Ectodermal cell (in vitro differentiated cells): ENCODE measurements around the gene RPS2.
A peak's percentile ranks its signal among the peaks of the same experiment; 100 is the strongest.

Experiments used
- H3K27ac ChIP-seq: 2 replicates; pipeline ENCODE4 v1.7.0; 2013; ENCODE audit warnings: mild to moderate bottlenecking, low read depth, low read length; ENCODE audit not compliant: insufficient read depth, poor library complexity, severe bottlenecking
- H3K27me3 ChIP-seq: 2 replicates; pipeline ENCODE4 v1.7.0; 2013; ENCODE audit warnings: mild to moderate bottlenecking, low read length; ENCODE audit not compliant: insufficient read depth, control insufficient read depth, poor library complexity, severe bottlenecking
- H3K36me3 ChIP-seq: one replicate; pipeline ENCODE4 v1.7.0; 2013; ENCODE audit warnings: low read length; ENCODE audit not compliant: control insufficient read depth, insufficient read depth
- H3K4me1 ChIP-seq: one replicate; pipeline ENCODE4 v1.7.0; 2013; ENCODE audit warnings: low read length; ENCODE audit not compliant: control insufficient read depth, insufficient read depth
- H3K4me3 ChIP-seq: 2 replicates; pipeline ENCODE4 v1.7.0; 2013; ENCODE audit warnings: low read depth, low read length, control low read depth; ENCODE audit not compliant: insufficient read depth
- H3K9me3 ChIP-seq: 2 replicates; pipeline ENCODE4 v1.7.0; 2013; ENCODE audit warnings: mild to moderate bottlenecking, low read length, moderate library complexity; ENCODE audit not compliant: control insufficient read depth
- WGBS, 2 experiments: methylation state at CpG; one replicate each; pipeline ENCODE4 v1.1.7; 2013; ENCODE audit warnings: missing lambda C conversion rate in 2 of 2; 5-methylcytosine and 5-hydroxymethylcytosine counted together

RPS2 gene

DNA sequence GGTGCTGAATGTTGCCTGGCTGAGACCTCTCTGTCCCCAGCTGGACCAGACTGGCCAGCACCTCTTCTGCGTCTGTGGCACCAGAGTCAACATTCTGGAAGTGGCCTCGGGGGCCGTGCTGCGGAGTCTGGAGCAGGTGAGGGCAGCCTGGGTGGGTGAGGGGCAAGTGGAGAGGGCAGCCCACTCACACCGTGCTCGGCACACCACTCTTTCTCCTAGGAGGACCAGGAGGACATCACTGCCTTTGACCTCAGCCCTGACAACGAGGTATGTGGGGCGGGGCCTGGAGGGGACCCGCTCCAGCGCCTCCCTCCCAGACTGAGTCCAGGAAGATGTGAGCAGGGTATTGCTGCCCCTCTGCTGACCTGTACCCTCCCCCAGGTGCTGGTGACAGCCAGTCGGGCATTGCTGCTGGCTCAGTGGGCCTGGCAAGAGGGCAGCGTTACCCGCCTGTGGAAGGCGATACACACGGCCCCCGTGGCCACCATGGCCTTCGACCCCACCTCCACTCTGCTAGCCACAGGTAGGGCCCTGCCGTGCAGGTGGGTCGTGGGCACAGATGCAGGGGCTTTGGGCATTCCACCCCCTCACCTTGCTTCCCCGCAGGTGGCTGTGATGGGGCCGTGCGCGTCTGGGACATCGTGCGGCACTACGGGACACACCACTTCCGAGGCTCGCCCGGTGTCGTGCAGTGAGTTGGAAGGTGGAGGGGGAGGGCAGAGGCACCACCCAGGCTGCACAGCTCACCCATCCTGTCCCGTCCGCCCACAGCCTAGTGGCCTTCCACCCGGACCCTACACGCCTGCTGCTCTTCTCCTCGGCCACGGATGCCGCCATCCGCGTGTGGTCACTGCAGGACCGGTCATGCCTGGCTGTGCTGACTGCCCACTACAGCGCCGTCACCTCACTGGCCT lies 9.8 kb upstream of the RPS2 start:
- 95 to 96% methylated on average over 42 of the region's 42 CpGs for WGBS, 2 experiments

DNA sequence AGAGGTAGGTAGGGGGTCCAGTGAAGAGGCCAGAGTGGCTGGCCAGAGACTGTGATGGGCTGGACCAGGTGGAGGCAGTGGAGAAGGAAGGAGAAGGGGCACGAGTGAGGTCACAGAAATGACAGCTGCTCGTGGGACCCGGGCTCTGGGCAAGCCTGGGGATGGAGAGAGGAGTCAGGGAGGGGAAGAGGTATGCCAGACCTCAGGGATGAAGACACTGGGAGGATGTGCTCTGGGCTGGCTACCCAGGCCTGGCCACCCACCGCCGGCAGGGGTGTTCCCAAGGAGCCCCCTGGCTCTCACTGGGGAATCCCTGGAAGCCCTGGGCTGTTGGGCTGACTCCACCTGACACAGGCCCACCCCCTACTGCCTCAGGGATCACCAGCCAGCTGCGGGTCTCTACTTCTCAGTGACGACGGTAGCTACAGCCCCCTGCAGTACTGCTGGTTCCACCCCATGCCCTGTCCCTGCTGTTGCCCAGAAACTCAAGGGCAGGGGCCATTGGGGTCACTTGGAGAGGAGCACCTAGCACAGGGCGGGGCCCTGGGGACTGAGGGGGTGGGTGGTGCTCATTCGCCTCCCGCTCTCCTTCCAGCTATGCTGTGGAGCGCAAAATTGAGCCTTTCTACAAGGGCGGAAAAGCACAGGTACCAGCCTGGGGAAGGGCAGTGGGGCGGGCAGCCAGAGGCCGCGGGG lies 9.0 kb upstream of the RPS2 start:
- H3K27me3 ChIP-seq: peaks cover 4% of the 10 kb centered on the region
- H3K4me1 ChIP-seq: peaks cover 6% of the 10 kb centered on the region
- H3K36me3 ChIP-seq: peaks cover 23% of the 10 kb centered on the region
- H3K4me3 ChIP-seq: no peak overlapping the region
- H3K9me3 ChIP-seq: no peaks in the 10 kb centered on the region
- WGBS, 2 experiments: 94 to 95% methylated on average over 16 of the region's 16 CpGs
- H3K27ac ChIP-seq: no peak overlapping the region

More for the DNA sequence above, 9.8 kb upstream of the RPS2 start:
- Histone ChIP-seq H3K4me3 (no peak overlapping the region), H3K4me1 (peaks cover 7% of the 10 kb centered on the region), H3K27ac (no peak overlapping the region), H3K36me3 (peaks cover 25% of the 10 kb centered on the region), H3K27me3 (peaks cover 12% of the 10 kb centered on the region), H3K9me3 (no peaks in the 10 kb centered on the region)

DNA sequence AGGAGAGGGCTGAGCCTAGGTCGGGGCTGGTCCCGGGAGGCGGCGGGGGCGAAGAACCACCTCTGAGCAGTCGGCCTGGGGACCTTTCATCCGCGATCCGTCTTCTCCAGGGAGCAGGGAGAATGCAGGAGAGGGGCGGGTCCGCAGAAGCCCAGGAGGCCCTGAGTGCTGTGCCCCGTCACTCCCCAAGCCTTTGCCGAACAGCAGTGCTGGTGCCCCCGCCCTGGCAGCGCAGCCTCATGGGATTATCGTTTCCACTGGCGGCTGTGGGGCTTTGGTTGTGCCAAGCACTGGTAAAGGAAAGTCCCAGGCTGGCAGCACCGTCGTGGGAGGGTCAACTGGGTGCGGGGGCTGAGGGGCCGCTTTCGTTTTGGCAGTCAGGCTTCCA lies 7.9 kb upstream of the RPS2 start:
- Histone ChIP-seq H3K36me3 (peaks cover 12% of the 10 kb centered on the region), H3K9me3 (no peaks in the 10 kb centered on the region), H3K4me3 (peak overlapping the region; percentile 85), H3K27ac (no peak overlapping the region), H3K4me1 (peaks cover 6% of the 10 kb centered on the region), H3K27me3 (no peaks in the 10 kb centered on the region)
- WGBS, 2 experiments: 8% methylated on average over 22 of the region's 22 CpGs

DNA sequence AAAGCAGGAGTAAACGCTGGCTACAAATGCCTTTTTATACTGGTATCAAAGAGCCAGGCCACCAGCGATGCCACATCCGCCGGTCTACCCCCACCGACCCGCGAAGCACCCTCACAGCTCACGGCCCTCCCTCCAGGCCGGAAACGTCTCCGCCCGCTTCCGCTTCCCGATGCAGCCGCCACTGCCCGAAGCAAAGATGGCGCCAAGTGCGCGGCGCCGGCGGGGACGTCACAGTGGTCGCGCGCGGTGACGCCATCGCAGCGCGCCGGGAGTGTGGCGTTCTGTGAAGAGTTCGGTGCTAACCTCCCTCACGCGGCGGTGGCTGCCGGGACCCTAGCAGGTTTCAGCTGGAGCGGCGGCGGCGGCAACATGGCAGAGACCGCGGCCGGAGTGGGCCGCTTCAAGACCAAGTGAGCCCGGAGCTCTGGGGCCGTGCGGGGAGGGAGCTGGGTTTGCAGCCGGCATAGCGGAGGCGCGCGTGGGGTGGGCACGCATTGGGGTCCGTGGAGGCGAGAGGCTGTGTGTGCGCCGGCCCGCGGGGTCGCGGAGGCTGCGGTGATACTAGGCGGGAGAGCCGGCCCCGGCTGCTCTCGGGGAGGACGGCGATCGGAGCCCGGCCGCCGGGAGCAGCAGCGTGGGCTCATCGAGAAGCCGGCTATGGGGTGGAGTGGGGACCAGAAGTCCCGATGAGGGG lies 7.3 kb upstream of the RPS2 start, which contains the start of gene TBL3:
TSS of gene TBL3 (plus strand) at position 258 of the 694 bp plus-strand sequence. CDS start at position 370, 112 bp downstream.
- peaks cover 9% of the 10 kb centered on the region for H3K36me3 ChIP-seq
- H3K27me3 ChIP-seq: no peaks in the 10 kb centered on the region
- peak within 1 kb of the TSS; percentile 85 for H3K4me3 ChIP-seq
- no peaks in the 10 kb centered on the region for H3K9me3 ChIP-seq
- WGBS, 2 experiments: 1% methylated on average over 78 of the region's 78 CpGs
- peak within 1 kb of the TSS; percentile 72 for H3K27ac ChIP-seq
- H3K4me1 ChIP-seq: peaks cover 6% of the 10 kb centered on the region

DNA sequence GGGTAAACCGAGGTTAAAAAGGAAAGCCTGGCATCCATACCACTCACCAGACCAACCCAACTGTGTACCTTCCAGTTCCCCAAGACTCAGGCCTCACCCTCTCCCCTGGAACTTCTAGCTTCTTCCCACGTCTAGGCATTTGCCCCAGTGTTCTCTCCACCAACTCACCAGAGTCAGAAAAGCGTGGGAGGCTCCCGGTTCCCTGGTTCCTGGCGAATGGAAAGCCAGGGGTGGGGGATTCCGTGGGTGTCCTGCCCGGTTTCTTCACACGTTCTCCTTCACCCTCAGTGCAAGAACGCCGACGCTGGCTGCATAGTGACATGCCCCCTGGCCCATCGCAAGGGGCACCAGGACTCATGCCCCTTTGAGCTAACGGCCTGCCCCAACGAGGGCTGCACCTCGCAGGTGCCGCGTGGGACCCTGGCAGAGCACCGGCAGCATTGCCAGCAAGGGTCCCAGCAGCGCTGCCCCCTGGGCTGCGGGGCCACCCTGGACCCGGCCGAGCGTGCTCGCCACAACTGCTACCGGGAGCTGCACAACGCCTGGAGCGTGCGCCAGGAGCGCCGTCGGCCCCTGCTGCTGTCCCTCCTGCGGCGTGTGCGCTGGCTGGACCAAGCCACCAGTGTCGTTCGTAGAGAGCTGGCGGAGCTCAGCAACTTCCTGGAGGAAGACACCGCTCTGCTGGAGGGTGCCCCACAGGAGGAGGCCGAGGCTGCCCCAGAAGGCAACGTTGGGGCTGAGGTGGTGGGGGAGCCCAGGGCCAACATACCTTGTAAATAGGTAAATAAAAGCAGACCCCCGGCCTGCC lies 3.7 kb upstream of the RPS2 start:
- H3K4me3 ChIP-seq: no peak overlapping the region
- H3K27ac ChIP-seq: no peak overlapping the region
- no peaks in the 10 kb centered on the region for H3K9me3 ChIP-seq
- no peaks in the 10 kb centered on the region for H3K27me3 ChIP-seq
- 91 to 94% methylated on average over 41 of the region's 41 CpGs for WGBS, 2 experiments
- H3K4me1 ChIP-seq: peaks cover 14% of the 10 kb centered on the region
- no peaks in the 10 kb centered on the region for H3K36me3 ChIP-seq

DNA sequence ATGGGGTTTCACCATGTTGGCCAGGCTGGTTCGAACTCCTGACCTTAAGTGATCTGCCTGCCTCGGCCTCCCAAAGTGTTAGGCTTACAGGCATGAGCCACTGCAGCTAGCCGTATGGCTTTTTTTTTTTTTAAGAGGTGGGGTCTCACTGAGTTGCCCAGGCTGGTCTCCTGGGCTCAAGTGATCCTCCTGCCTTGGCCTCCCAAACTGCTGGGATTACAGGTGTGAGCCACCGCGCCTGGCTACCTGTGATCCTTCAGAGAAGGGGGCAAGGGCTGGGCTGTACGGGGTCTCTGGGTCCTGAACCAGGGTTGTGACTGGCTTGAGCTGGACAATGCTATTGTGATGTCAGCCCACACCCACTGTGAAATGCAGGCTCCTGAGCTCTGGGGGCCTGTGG lies 1.8 kb upstream of the RPS2 start, which contains the start of gene RNF151:
TSS of gene RNF151 (plus strand) at position 397 of the 400 bp plus-strand sequence. CDS start 26 bp downstream, outside the sequence.
- no peak within 1 kb of the TSS for H3K27ac ChIP-seq
- WGBS, 2 experiments: 93 to 94% methylated on average over 6 of the region's 6 CpGs
- no peaks in the 10 kb centered on the region for H3K27me3 ChIP-seq
- no peaks in the 10 kb centered on the region for H3K9me3 ChIP-seq
- peaks cover 5% of the 10 kb centered on the region for H3K36me3 ChIP-seq
- H3K4me3 ChIP-seq: peak within 1 kb of the TSS; percentile 90
- H3K4me1 ChIP-seq: peaks cover 16% of the 10 kb centered on the region

DNA sequence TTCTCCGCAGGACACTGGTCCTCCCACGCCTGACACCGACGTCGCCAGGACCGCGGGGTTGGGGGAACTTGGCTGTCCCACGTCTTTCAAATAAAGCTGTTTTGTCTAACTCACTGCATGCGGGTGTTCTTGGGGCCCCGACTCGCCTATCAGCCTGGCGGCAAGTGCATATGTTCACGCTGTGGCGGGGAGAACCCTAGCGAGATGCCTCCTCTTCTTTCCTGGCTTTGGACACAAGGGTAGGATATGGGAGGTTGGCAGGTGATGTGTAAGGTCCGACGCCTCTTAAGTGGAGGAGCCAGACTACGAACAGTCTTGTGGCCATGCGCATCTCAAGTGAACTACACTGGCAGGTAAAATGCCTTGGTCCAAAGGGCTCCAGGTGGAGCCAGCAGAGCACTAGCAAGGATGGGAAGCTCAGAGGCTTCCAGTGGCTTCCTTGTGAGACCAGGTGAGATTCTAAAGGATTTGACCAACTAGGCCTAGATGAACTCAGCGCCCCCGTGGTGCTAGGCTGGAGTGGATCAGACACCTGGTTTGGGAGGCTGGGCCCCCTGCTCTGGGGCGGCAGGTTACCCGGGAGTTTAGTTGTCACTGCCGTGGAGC lies 873 bp upstream of the RPS2 start:
- H3K4me3 ChIP-seq: peak overlapping the region; percentile 90
- H3K27me3 ChIP-seq: no peaks in the 10 kb centered on the region
- H3K4me1 ChIP-seq: peaks cover 24% of the 10 kb centered on the region
- H3K36me3 ChIP-seq: peaks cover 5% of the 10 kb centered on the region
- peak overlapping the region; percentile 77 for H3K27ac ChIP-seq
- no peaks in the 10 kb centered on the region for H3K9me3 ChIP-seq
- WGBS, 2 experiments: 26 to 27% methylated on average over 24 of the region's 24 CpGs

DNA sequence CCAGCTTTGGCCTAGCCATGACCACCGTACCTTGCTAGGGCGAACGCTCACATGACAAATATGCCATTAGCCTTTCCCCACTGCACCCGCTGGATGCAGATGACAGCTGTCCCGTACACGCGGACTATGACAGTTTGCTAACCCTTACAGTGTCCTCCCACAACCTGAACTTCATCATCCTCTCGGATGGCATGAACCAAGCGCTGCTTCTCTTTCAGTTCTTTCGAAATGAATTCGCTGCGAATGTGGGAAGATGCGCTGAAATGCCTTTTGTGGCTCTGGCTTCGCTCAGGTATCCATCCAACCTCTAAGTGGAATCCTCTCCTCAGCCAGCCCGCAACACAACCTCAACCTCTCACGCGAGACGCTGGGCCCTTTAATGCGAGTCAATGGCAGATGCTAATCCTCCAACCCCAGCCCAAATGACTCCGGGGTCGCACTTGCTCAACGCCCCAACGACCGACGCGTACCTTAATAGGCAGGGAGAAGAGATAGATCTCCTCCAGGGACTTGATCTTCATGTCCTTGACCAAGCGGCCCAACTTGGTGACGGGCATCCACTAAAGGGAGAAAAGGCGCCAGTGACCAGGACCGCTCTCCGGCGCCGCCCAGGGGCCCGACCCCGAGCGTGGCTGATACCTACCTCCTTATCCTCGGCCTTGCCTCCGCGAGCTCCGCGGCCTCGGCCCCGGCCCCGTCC lies 670 bp downstream of the RPS2 start:
- peak overlapping the region; percentile 91 for H3K27ac ChIP-seq
- H3K9me3 ChIP-seq: no peaks in the 10 kb centered on the region
- peaks cover 5% of the 10 kb centered on the region for H3K36me3 ChIP-seq
- H3K27me3 ChIP-seq: peaks cover 1% of the 10 kb centered on the region
- H3K4me1 ChIP-seq: peaks cover 25% of the 10 kb centered on the region
- 2 to 3% methylated on average over 44 of the region's 44 CpGs for WGBS, 2 experiments
- peak overlapping the region; percentile 90 for H3K4me3 ChIP-seq
